ENCODE data around the gene UBC. TPM values are rescaled to one million over a fixed set of nuclear protein-coding genes. Genes with fewer than 3 reads are reported as not detected.

The UBC gene
- total RNA-seq, 1 experiment from 2014 or later, result 748 TPM

GRCh38 chr12:124923905-124924734 lies 9.7 kb upstream of the UBC start:
- H3K4me1 ChIP-seq (replicated peaks; ENCODE audit: insufficient read depth), result peaks cover 57% of the 10 kb centered on the region

GRCh38 chr12:124921200-124922031 lies 7.0 kb upstream of the UBC start:
- Histone ChIP-seq H3K27me3 (ENCODE audit: insufficient read depth, low read depth) (no peaks in the 10 kb centered on the region), H3K4me1 (replicated peaks; ENCODE audit: insufficient read depth) (peaks cover 68% of the 10 kb centered on the region)

More at GRCh38 chr12:124923905-124924734, 9.7 kb upstream of the UBC start:
- Histone ChIP-seq H4K20me1 (ENCODE audit: insufficient read depth) (no peaks in the 10 kb centered on the region), H3K79me2 (ENCODE audit: low read depth) (no peaks in the 10 kb centered on the region), H3K36me3 (ENCODE audit: low read depth) (no peaks in the 10 kb centered on the region), H3K4me2 (peak overlapping the region; percentile 79), H3K27me3 (ENCODE audit: insufficient read depth, low read depth) (no peaks in the 10 kb centered on the region), H3K4me3 (peak overlapping the region; percentile 37; the same call in 1 of the 2 replicates), H3K9me3 (ENCODE audit: insufficient read depth, low read depth) (no peaks in the 10 kb centered on the region), H3K27ac (peak overlapping the region; percentile 97), H3K9me2 (ENCODE audit: insufficient read depth) (no peaks in the 10 kb centered on the region), H2AFZ (no peak overlapping the region), H3F3A (ENCODE audit: insufficient read depth, low read depth) (peaks cover 75% of the 10 kb centered on the region)
- POLR2A ChIA-PET (ENCODE audit: unreplicated experiment), result interaction anchor here (0.5 to 0.6 kb wide), 2 partner anchors 13 to 127 kb away, joined by 9 to 25 read pairs; no protein-coding TSS in a partner anchor
- TF ChIP-seq EZH2 (IDR thresholded peaks at IDR 0.05; ENCODE audit: low read depth) (no peak), CTCF (conservative IDR thresholded peaks at IDR 0.05) (no peak)
- BruUV-seq (replicated peaks), result TSS peak; percentile 26
- DNase-seq, result peak; percentile 57 to 91
- intact Hi-C loops (cut with micrococcal nuclease; ENCODE audit: unreplicated experiment), result no loop called here
- CTCF ChIA-PET, result no interaction called here

More at GRCh38 chr12:124921200-124922031, 7.0 kb upstream of the UBC start:
- Histone ChIP-seq H3K9me2 (ENCODE audit: insufficient read depth) (no peaks in the 10 kb centered on the region), H2AFZ (no peak overlapping the region), H4K20me1 (ENCODE audit: insufficient read depth) (no peaks in the 10 kb centered on the region), H3K9me3 (ENCODE audit: insufficient read depth, low read depth) (no peaks in the 10 kb centered on the region), H3K36me3 (ENCODE audit: low read depth) (no peaks in the 10 kb centered on the region), H3F3A (ENCODE audit: insufficient read depth, low read depth) (peaks cover 82% of the 10 kb centered on the region), H3K4me2 (peak overlapping the region; percentile 95), H3K4me3 (peak overlapping the region; percentile 26; the same call in 1 of the 2 replicates), H3K27ac (peak overlapping the region; percentile 100), H3K79me2 (ENCODE audit: low read depth) (no peaks in the 10 kb centered on the region)
- no peak for TF ChIP-seq CTCF (conservative IDR thresholded peaks at IDR 0.05)
- no peak for TF ChIP-seq EZH2 (IDR thresholded peaks at IDR 0.05; ENCODE audit: low read depth)
- DNase-seq, result peak in 1 of 2 experiments; percentile 55
- intact Hi-C loops (cut with micrococcal nuclease; ENCODE audit: unreplicated experiment), result no loop called here
- ChIA-PET CTCF (interaction anchor here (0.7 kb wide), 1 partner anchor 15 kb away, joined by 4 read pairs; no protein-coding TSS in a partner anchor), POLR2A (ENCODE audit: unreplicated experiment) (no interaction called here)
- no TSS peak for BruUV-seq (replicated peaks)
